GM23248 (cell line): ENCODE measurements around the gene TBC1D23. TPM values are rescaled to one million over a fixed set of nuclear protein-coding genes. Genes with fewer than 3 reads are reported as not detected.

Experiments used
- DNase-seq: peaks from one replicate; pipeline ENCODE4 v3.0.0-alpha.2; 2015
- H2AFZ ChIP-seq: fragments of 200-600 bp; sonication (generic); 2 replicates; pipeline ENCODE4 v1.6.1; 2016; ENCODE audit warnings: antibody characterized with exemption
- H3F3A ChIP-seq: fragments of 200-600 bp; sonication (generic); 2 replicates; pipeline ENCODE4 v1.6.1; 2016; ENCODE audit warnings: mild to moderate bottlenecking, antibody characterized with exemption, mixed run types; ENCODE audit not compliant: insufficient read depth
- H3K27ac ChIP-seq: fragments of 200-600 bp; sonication (generic); 2 replicates; pipeline ENCODE4 v1.5.1; 2016; ENCODE audit warnings: mild to moderate bottlenecking
- H3K27me3 ChIP-seq: fragments of 200-600 bp; sonication (generic); replicated peaks from 2 replicates; pipeline ENCODE4 v1.6.1; 2016; ENCODE audit warnings: mild to moderate bottlenecking; ENCODE audit not compliant: insufficient read depth
- H3K36me3 ChIP-seq: fragments of 200-600 bp; sonication (generic); 2 replicates; pipeline ENCODE4 v1.6.1; 2016; ENCODE audit warnings: low read depth, mild to moderate bottlenecking
- H3K4me1 ChIP-seq: fragments of 200-600 bp; sonication (generic); 2 replicates; pipeline ENCODE4 v1.6.1; 2016; ENCODE audit warnings: mild to moderate bottlenecking; ENCODE audit not compliant: insufficient read depth
- H3K4me2 ChIP-seq: fragments of 200-600 bp; sonication (generic); one replicate; pipeline ENCODE4 v1.6.1; 2016; ENCODE audit warnings: mild to moderate bottlenecking; ENCODE audit not compliant: unreplicated experiment
- H3K4me3 ChIP-seq: fragments of 200-600 bp; sonication (generic); 2 replicates; pipeline ENCODE4 v1.5.1; 2016; ENCODE audit warnings: mild to moderate bottlenecking
- H3K79me2 ChIP-seq: fragments of 200-600 bp; sonication (generic); 2 replicates; pipeline ENCODE4 v1.6.1; 2016; ENCODE audit warnings: mild to moderate bottlenecking; ENCODE audit not compliant: insufficient read depth
- H3K9ac ChIP-seq: fragments of 200-600 bp; sonication (generic); 2 replicates; pipeline ENCODE4 v1.6.1; 2016; ENCODE audit warnings: mild to moderate bottlenecking
- H3K9me2 ChIP-seq: fragments of 200-600 bp; sonication (generic); 2 replicates; pipeline ENCODE4 v1.6.1; 2016; ENCODE audit warnings: mixed run types, mild to moderate bottlenecking, moderate library complexity; ENCODE audit not compliant: insufficient read depth
- H3K9me3 ChIP-seq: fragments of 200-600 bp; sonication (generic); one replicate; pipeline ENCODE4 v1.6.1; 2017; ENCODE audit warnings: low read depth
- H4K20me1 ChIP-seq: fragments of 200-600 bp; sonication (generic); 2 replicates; pipeline ENCODE4 v1.6.0; 2016; ENCODE audit not compliant: insufficient read depth
- EZH2 ChIP-seq: fragments of 200-600 bp; sonication (generic); IDR thresholded peaks from 2 replicates; pipeline ENCODE4 v1.6.1; 2018; ENCODE audit warnings: antibody characterized with exemption, mild to moderate bottlenecking; ENCODE audit not compliant: insufficient read depth, poor library complexity, severe bottlenecking
- EZH2phosphoT487 ChIP-seq: fragments of 200-600 bp; sonication (generic); IDR thresholded peaks from 2 replicates; pipeline ENCODE4 v1.6.1; 2018; ENCODE audit warnings: antibody characterized with exemption, moderate library complexity, mild to moderate bottlenecking, low read depth; ENCODE audit not compliant: insufficient read depth
- WGBS, 2 experiments: methylation state at CpG; one replicate each; pipeline ENCODE4 v1.1.6; 2015 to 2017; ENCODE audit warnings: low lambda C conversion rate in 2 of 2, low coverage in 1 of 2; ENCODE audit errors: missing lambda C conversion rate in 2 of 2; 5-methylcytosine and 5-hydroxymethylcytosine counted together
- in situ Hi-C: fragments of 300-500 bp; cut with MboI; formaldehyde crosslinking; loops from 2 replicates; pipeline ENCODE4 v1.15.0; 2020
- polyA plus RNA-seq: library from polyadenylated mRNA; unstranded; fragments of >200 nt; fragmentation: Nextera tagmentation; extraction: Ambion mirVana; gene quantifications from 2 replicates; pipeline ENCODE4 v1.2.1, GENCODE V29; 2016
- total RNA-seq: library from RNA; depleted of rRNA; stranded (reverse); fragments of >200 nt; shearing (Covaris generic); gene quantifications from 2 replicates; pipeline ENCODE4 v1.2.3, GENCODE V29; 2014; rRNA removed

TBC1D23 gene
- total RNA-seq (82.5 and 103 TPM in 2 replicates), polyA plus RNA-seq (53.0 and 54.1 TPM in 2 replicates)

GRCh38 chr3:100260685-100261484, at the start of gene TBC1D23:
TBC1D23 (plus strand) TSS chr3:100260992; CDS start chr3:100261019, 27 bp downstream.
- DNase-seq: peak; percentile 100
- no peaks in the 10 kb centered on the region for H3K27me3 ChIP-seq
- peak within 1 kb of the TSS; percentile 90 for H3K4me2 ChIP-seq
- H3K36me3 ChIP-seq: no peaks in the 10 kb centered on the region
- H3K9ac ChIP-seq: peak within 1 kb of the TSS; percentile 98
- TF ChIP-seq EZH2 (no peak), EZH2phosphoT487 (no peak)
- peak within 1 kb of the TSS; percentile 88 for H2AFZ ChIP-seq
- H3K27ac ChIP-seq: peak within 1 kb of the TSS; percentile 99
- in situ Hi-C loops: no loop called here
- 1% methylated on average over 49 of the region's 49 CpGs for WGBS, 2 experiments
- no peaks in the 10 kb centered on the region for H3K9me3 ChIP-seq
- H3K9me2 ChIP-seq: no peaks in the 10 kb centered on the region
- H3K4me1 ChIP-seq: peaks cover 76% of the 10 kb centered on the region
- H3F3A ChIP-seq: peaks cover 51% of the 10 kb centered on the region
- no peaks in the 10 kb centered on the region for H4K20me1 ChIP-seq
- H3K4me3 ChIP-seq: peak within 1 kb of the TSS; percentile 94
- peaks cover 46% of the 10 kb centered on the region for H3K79me2 ChIP-seq

- 68 to 79% methylated on average over 7 of the region's 7 CpGs for WGBS, 2 experiments
- Histone ChIP-seq H3K9ac (no peak overlapping the region), H2AFZ (no peak overlapping the region), H3K4me2 (no peak overlapping the region), H4K20me1 (no peaks in the 10 kb centered on the region), H3K4me3 (no peak overlapping the region), H3K36me3 (no peaks in the 10 kb centered on the region), H3K9me3 (no peaks in the 10 kb centered on the region), H3K4me1 (peaks cover 29% of the 10 kb centered on the region), H3K27me3 (no peaks in the 10 kb centered on the region), H3K9me2 (no peaks in the 10 kb centered on the region), H3K27ac (no peak overlapping the region), H3F3A (no peaks in the 10 kb centered on the region), H3K79me2 (no peaks in the 10 kb centered on the region)
- DNase-seq: peak; percentile 65
- in situ Hi-C loops: no loop called here
- TF ChIP-seq EZH2phosphoT487 (no peak), EZH2 (no peak)
Measured at GRCh38 chr3:100213891-100214573, 46.8 kb upstream of the TBC1D23 start.

DNA sequence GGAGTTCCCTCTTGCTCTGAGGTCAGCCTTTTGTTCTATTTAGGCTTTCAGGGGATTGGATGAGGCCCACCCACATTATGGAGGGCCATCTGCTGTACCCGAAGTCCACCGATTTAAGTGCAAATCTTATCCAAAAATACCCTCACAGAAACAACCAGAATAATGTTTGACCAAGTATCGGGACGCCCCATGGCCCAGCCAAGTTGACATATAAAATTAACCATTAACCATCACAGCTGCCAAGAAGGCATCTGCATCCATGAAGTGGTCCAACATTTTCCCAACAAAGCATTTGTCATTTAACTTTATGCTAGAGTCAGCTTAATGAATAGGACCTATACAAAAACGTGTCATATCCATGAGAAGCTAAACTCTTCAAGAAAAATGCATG, 46.2 kb upstream of the TBC1D23 start:
- Histone ChIP-seq H3K9ac (no peak overlapping the region), H3K27ac (no peak overlapping the region), H3K9me2 (no peaks in the 10 kb centered on the region), H3K4me1 (peaks cover 29% of the 10 kb centered on the region), H4K20me1 (no peaks in the 10 kb centered on the region), H2AFZ (no peak overlapping the region), H3K4me2 (no peak overlapping the region), H3K36me3 (no peaks in the 10 kb centered on the region), H3F3A (no peaks in the 10 kb centered on the region), H3K9me3 (no peaks in the 10 kb centered on the region), H3K27me3 (no peaks in the 10 kb centered on the region), H3K79me2 (no peaks in the 10 kb centered on the region), H3K4me3 (no peak overlapping the region)
- DNase-seq: no peak
- WGBS, 2 experiments: 72 to 79% methylated on average over 5 of the region's 5 CpGs
- TF ChIP-seq EZH2 (no peak), EZH2phosphoT487 (no peak)
- in situ Hi-C loops: no loop called here

DNA sequence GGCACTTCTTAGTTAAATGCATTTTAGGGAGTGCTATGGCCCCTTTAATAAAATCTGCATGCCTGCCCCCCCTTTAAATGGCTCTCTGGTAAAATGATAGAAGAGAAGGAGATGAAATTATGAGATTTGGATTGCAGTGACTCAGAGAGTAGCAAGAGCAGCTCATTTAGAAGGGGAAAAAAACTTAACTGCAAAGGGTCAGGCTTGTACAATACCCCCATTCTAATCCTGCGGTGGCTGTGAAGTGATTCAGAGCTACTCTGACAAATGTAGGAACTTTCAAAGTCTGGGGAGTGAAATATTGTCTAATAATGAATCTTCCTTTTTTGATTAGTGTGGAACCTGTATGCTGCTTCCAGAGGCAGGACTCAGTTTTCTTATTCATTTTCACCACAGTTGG, 44.1 kb upstream of the TBC1D23 start:
- TF ChIP-seq EZH2phosphoT487 (no peak), EZH2 (no peak)
- H2AFZ ChIP-seq: no peak overlapping the region
- H3K9ac ChIP-seq: no peak overlapping the region
- in situ Hi-C loops: no loop called here
- 8 to 9% methylated on average over 1 of the region's 1 CpG for WGBS, 2 experiments
- H3K36me3 ChIP-seq: no peaks in the 10 kb centered on the region
- H3K79me2 ChIP-seq: no peaks in the 10 kb centered on the region
- H3K4me3 ChIP-seq: no peak overlapping the region
- no peaks in the 10 kb centered on the region for H3K27me3 ChIP-seq
- H3K27ac ChIP-seq: no peak overlapping the region
- peaks cover 12% of the 10 kb centered on the region for H3K4me1 ChIP-seq
- peak; percentile 57 for DNase-seq
- H3K9me2 ChIP-seq: no peaks in the 10 kb centered on the region
- no peaks in the 10 kb centered on the region for H3F3A ChIP-seq
- no peaks in the 10 kb centered on the region for H4K20me1 ChIP-seq
- H3K4me2 ChIP-seq: no peak overlapping the region
- no peaks in the 10 kb centered on the region for H3K9me3 ChIP-seq
